Central memory CD4-positive, alpha-beta T cell (primary cell): Measurements from ENCODE around the gene PDZRN4.

ENCODE experiments used
- DNase-seq: peaks from one replicate; pipeline ENCODE4 v3.0.0; 2022

Gene PDZRN4

GRCh38 chr12:41364211-41364610 lies 176.1 kb downstream of the PDZRN4 start:
- no peak for DNase-seq

- DNase-seq: no peak
These were observed 177.6 kb downstream of the PDZRN4 start for GRCh38 chr12:41365653-41366171.

DNA sequence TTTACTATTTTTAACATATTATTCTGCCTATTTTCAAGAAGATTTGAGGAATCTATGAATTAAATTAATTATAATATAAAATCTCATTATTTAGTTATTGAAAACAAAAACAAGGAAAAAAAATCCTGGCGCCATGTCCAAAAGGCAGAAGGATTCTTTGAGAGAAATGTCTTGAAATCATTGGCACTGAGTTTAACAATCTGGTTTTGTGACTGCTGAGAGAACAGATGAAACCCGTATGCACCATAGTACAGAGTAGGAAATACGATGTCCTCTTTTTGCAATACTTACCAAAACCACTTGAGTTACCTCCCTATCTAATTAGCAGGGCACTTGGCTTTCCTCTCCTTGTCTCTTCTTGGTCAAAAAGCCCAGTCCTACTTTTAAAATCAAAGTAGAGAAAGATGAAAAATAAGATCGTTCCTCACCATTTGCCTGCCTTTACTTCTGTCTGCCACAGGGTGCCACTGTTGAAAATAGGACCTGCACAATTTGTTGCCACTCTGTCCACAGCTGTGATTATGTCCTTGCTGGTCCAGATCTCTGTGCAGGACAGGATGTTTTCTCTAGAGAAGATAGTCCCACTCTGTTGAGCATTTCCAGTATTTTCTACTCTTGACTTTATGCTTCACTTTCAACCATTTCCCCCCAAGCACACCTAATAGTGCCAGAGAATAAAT lies 179.7 kb downstream of the PDZRN4 start:
- DNase-seq: no peak

DNA sequence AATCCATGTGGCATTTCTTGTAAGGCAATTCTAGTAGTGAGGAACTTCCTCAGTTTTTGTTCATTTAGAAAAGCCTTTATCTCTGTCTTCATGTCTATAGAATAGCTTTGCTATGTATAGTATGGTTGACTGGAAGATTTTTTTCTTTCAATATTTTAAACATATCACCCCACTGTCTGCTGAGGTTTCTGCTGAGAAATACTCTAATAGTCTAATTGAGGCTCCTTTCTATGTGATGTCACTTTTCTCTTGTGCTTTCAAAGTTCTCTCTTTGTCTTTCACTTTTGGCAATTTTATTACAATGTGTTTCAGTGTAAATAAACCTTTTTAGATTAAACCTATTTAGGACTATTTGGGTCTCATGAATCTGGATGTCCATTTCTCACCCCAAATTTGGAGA lies 192.8 kb downstream of the PDZRN4 start:
- DNase-seq: no peak

- DNase-seq: no peak
These were observed 214.7 kb downstream of the PDZRN4 start for GRCh38 chr12:41402801-41403200.

- no peak for DNase-seq
These were observed 219.2 kb downstream of the PDZRN4 start for GRCh38 chr12:41407232-41407799.

GRCh38 chr12:41409628-41410027 lies 221.5 kb downstream of the PDZRN4 start:
- DNase-seq: no peak

GRCh38 chr12:41418586-41418985 lies 230.5 kb downstream of the PDZRN4 start:
- DNase-seq: no peak

DNA sequence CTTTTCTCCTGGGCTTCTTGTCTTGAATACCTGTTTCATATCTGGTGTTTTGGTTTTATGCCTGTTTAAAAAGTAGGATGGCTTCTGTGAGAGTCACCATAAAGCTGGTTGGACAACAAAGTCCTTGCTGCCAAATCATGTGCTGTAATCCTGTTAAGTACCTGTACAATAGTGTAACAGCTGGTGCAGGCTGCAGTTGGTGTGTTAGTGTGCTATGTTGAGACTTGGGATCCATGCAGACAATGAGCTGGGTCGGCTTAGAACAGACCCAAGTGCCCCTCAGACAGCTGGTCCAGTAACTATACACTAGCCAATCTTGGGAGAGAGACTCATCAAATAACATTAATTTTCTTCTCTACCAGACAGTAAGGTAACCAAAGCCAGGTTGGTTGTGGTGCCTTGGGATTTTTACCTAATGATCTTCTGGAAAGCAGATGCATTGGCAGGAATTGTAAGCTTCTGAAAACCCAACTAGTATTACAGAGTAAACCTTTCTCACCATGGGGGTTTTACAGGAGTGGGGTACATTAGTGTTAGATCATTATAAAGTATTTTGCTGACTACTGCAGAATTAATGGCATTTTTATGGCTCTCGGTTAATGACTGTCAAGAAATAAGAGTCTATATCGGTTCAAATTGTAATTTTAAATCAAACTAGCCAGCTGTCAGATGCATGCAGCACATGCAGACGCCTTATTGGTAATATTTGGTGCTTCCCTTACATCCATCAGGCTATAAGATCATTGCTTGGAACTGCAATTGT lies 231.2 kb downstream of the PDZRN4 start:
- DNase-seq: no peak

DNA sequence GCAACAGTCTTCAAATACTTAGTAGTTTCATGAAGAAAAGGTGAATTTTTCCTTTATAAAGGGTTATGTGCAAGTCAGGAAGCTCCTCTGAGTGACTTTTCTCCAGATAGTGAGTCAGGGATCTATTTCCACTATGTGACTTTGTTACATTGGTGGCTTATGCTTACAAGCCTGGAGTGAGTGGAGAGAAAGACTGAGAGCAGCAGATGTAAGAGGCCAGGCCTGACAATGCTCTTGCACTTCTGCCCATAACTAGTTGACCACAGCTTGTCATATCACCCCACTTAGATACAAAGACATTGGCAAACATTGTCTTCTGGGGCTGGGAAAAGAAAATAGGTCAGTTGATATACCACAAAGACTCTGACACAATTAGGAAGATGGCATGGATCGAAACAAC lies 236.5 kb downstream of the PDZRN4 start:
- no peak for DNase-seq

DNA sequence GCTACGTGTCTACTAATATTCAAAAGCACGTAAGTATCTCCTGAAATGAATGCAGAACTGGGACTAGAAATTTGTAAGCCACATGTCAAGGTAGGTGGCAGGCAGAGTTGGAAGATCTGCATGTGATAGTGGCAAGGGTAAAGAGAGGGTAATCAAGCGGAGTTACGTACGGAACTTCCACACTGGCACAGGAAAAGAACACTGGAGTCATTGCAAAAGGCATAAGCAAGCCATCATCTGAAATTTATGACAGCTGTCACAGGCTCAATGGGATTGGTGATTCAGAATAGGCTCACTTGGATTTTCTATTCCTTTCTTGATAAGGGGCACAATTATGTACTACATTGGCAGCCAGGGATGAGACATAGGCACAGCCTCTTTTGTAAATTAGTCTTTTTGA lies 245.3 kb downstream of the PDZRN4 start:
- no peak for DNase-seq

GRCh38 chr12:41436076-41436475 lies 248.0 kb downstream of the PDZRN4 start:
- no peak for DNase-seq

GRCh38 chr12:41437563-41437962 lies 249.4 kb downstream of the PDZRN4 start:
- no peak for DNase-seq

DNA sequence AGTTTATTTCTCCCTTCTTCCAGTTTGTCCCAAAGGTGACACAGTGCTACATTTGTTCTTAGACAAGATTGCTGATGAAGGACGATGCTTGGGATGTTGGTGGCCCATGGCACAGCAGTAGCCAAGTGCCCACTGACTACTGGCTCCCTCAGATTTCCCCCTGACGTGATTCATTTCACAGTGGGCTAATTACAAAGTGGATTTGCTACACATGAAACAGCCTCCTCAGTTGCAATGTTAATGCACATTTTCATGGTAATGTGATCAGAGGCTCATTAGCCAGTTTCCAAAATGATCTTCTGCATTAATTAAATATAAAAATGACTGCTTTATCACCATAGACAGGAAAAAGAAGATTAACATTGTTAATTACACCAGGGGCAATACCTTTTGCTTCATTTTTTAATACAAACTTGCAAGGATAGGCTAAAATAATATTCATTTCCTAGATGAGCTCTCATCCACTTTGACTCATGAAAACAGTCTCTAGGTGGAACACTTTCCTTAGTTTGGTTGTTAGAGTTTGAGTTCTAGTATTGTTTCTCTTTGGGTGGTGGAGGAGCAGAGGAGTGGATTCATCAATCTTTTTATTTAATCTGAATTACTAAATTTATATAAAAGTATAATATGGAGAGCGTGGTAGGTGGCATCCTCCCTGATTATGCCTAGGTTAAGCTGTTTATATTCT lies 250.9 kb downstream of the PDZRN4 start:
- no peak for DNase-seq

DNA sequence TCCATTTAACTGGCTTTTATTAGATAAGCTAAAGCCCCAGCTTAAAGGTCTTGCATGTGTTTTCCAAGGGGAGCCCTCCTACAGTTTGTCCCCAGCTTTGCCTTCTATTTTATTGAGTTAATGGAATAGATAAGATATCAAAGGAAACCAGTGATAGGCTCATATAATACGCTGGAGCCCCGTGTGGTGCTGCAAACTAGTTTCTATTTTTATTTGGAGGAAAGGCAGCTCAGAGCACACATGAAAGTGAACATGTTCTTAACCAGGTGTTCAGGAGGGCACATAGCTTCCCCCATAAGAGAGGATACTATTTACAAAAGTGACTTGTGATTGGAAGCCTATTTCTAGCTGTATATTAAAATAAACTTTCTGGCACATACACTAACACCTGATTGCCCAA lies 251.7 kb downstream of the PDZRN4 start:
- DNase-seq: no peak

GRCh38 chr12:41441180-41441579 lies 253.1 kb downstream of the PDZRN4 start:
- no peak for DNase-seq

DNA sequence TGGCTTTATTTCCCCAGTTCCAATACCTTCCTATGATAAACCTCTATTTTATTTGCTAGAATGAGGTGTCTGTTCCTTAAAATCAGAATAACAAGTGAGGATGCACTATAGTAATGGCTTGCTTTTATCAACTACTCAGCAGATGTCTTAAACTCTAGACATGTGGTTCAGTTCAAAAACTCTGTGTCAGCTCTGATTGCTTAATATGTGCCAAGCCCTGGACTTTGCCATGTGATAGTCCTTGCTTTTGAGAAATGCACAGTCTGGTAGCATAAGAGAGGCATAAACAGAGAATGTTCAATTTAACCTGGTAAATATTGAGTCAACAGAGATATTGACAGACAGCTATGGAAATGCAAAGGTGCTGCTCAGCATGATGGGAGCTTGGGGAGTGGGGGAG lies 254.8 kb downstream of the PDZRN4 start:
- DNase-seq: no peak

DNA sequence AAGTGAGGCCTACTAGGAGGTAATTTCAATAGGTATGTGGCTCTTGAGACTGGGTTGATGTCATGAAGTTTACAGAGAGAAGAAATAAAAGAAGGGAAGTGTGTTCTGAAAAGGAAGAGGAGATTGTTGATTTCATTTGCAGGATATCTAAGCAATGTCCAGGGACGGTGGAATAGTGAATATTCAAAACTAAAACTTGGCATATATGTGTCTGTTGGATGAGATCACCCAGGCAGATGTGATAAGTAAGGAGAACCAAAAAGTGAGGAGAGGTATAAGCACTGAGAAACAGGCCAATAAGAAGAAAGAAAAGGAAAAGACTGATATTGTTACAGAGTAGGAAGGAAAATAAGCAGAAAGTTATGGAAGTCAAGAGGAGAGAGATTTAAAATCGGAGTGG lies 255.6 kb downstream of the PDZRN4 start:
- no peak for DNase-seq

DNA sequence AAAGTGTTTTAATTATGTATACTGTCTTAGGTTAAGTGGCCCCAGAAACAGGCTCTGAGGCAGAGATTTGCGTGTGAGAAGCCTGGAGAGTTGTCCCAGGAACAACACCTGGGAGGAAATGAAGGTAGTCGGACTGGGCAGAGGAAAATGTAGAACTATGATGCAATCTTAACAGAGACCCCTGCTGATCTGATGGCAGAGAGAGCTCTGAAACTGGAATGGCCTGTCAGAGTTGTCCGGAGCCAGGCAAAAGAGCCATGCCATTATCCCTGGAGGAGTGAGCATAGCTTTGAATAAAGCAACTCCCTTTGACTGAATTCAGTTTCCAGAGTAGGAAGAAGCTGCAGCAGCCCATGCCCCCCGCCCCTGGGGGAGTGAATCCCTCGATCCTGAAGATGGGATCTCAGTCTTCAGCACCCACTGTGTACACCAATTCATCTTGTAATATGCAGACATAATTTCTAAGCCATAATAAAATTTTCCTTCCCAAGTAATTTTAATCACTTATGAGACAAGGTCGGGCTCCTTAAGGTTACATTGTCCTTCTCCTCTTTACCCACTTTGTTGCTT lies 264.8 kb downstream of the PDZRN4 start:
- DNase-seq: no peak

DNA sequence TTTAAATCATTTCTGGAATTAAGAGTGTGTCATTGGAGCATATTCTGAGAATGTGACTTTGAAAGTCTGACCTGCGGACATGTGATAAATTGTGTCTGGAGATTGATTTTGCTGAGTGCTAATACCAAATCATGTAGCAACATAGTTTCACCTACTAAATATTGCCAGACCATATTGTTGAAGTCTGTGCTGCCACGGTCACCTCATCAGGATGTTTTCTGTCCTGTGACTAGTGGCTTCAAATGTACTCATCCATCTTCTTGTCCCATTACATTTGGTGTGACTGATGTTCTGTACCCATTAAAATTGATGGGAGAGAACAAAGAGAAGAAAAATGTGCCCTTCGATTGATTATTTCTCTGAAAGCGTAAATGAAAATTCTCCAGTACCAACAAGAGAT lies 265.3 kb downstream of the PDZRN4 start:
- DNase-seq: no peak

DNA sequence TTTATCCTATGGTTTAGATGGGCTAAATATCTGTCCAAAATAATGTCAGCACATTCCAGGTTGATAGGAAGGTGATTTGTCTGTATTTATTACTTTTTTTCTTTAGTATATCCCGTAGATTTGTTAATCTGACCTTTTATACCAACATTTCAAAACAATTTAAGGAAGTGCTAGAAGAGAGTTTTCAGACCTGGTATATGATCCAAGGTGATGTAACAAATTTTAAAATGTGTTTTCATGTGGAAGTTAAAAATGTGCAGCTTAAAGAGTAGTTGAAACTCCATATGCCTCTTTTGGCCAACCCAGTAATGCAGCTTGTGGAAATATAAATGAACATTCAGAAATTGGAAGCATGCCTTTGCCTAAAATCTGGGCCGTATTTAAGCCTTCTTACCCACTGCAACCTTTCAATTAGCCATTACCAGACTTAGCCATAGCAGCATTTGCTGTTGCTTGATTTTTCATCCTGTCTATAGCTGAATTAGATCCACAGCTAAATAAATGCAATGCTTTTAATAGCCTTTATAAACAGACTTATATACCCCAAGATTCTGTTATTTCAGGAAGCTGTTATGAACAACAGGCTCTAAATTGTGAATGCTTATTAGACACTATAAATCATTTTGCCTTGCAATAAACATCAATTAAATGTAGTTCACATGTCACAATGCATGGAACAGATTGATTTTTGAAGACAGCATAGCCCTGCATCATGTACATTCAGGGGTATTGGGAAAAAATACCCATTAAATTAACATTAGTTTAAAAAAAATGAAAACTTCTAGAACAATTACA lies 271.2 kb downstream of the PDZRN4 start:
- DNase-seq: no peak

DNA sequence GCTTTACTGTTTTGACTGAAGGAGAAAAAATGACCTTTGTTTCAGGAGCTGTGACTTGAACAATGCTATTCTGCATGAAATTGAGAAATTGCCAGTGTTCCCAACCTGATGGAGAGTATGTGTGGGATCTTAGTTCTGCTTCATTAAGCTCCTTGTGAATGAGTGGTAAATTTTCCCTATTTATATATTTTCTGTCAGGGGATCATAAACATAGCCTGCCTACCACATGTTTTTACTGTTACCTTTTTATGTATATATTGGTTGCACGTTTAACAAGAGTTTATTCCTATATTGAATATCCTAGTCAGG lies 271.7 kb downstream of the PDZRN4 start:
- DNase-seq: no peak
